Peyer's patch (tissue), 4 donors: ENCODE data around the gene FAM120A. TPM values are rescaled to one million over a fixed set of nuclear protein-coding genes. Genes with fewer than 3 reads are reported as not detected.

Experiments used
- DNase-seq, 3 donors: peaks; one replicate each; pipeline ENCODE4 v3.0.0-alpha.2; 2017 to 2019
- H3K27ac ChIP-seq, 4 donors: fragments of 200-600 bp; sonication (generic); one replicate each; pipeline ENCODE4 v1.5.1; 2016 to 2019
- H3K27me3 ChIP-seq, 2 donors: fragments of 200-600 bp; sonication (generic); one replicate each; pipeline ENCODE4 v1.5.1; 2019
- H3K36me3 ChIP-seq, 3 donors: fragments of 200-600 bp; sonication (generic); one replicate each; pipeline ENCODE4 v1.5.1; 2016 to 2019
- H3K4me1 ChIP-seq, 4 donors: fragments of 200-600 bp; sonication (generic); one replicate each; pipeline ENCODE4 v1.5.1; 2016 to 2019
- H3K4me3 ChIP-seq, 4 donors: fragments of 200-600 bp; sonication (generic); 1 replicate in 3 of 4; 2 replicates in 1 of 4; pipeline ENCODE4 v1.5.1; 2016 to 2019; ENCODE audit warnings: mild to moderate bottlenecking in 1 of 4
- H3K9me3 ChIP-seq, 4 donors: fragments of 200-600 bp; sonication (generic); one replicate each; pipeline ENCODE4 v1.5.1; 2016 to 2019; ENCODE audit warnings: mild to moderate bottlenecking in 1 of 4
- POLR2A ChIP-seq, 2 donors: fragments of 450-650 bp; IDR thresholded peaks; one replicate each; pipeline ENCODE4 v1.5.1; 2017; ENCODE audit warnings: antibody characterized with exemption in 2 of 2, mild to moderate bottlenecking in 2 of 2, moderate library complexity in 2 of 2
- total RNA-seq, 4 donors: library from RNA; depleted of rRNA; stranded (reverse); fragments of >200 nt; gene quantifications; one replicate each; pipeline ENCODE4 v1.1.0, GENCODE V29; 2016
- TF ChIP-seq, protein P1 (sequence below), 6 experiments: fragments of 450-650 bp in 4 of 6; fragments of 200-600 bp in 2 of 6; sonication (generic) in 1 of 6; IDR thresholded peaks; one replicate each; pipeline ENCODE4 v1.5.1; 2017 to 2019; ENCODE audit warnings: antibody characterized with exemption in 6 of 6, mild to moderate bottlenecking in 3 of 6, moderate library complexity in 1 of 6

Gene FAM120A
- total RNA-seq, 4 donors from 2014 or later: 128 to 159 (median 136) TPM

- peaks cover 0 to 9% (median 3%) of the 10 kb centered on the region in 4 donors for H3K4me1 ChIP-seq
- H3K27ac ChIP-seq: no peak overlapping the region
- no peak overlapping the region for H3K4me3 ChIP-seq
- no peak for TF ChIP-seq POLR2A (IDR thresholded peaks at IDR 0.05)
- TF ChIP-seq, protein P1, sequence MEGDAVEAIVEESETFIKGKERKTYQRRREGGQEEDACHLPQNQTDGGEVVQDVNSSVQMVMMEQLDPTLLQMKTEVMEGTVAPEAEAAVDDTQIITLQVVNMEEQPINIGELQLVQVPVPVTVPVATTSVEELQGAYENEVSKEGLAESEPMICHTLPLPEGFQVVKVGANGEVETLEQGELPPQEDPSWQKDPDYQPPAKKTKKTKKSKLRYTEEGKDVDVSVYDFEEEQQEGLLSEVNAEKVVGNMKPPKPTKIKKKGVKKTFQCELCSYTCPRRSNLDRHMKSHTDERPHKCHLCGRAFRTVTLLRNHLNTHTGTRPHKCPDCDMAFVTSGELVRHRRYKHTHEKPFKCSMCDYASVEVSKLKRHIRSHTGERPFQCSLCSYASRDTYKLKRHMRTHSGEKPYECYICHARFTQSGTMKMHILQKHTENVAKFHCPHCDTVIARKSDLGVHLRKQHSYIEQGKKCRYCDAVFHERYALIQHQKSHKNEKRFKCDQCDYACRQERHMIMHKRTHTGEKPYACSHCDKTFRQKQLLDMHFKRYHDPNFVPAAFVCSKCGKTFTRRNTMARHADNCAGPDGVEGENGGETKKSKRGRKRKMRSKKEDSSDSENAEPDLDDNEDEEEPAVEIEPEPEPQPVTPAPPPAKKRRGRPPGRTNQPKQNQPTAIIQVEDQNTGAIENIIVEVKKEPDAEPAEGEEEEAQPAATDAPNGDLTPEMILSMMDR (IDR thresholded peaks at IDR 0.05): no peak
- H3K9me3 ChIP-seq: no peaks in the 10 kb centered on the region
- no peaks in the 10 kb centered on the region for H3K27me3 ChIP-seq
- H3K36me3 ChIP-seq: peaks cover 0 to 43% (median 0%) of the 10 kb centered on the region in 3 donors
- no peak for DNase-seq
These were observed 113.6 kb downstream of the FAM120A start for GRCh38 chr9:93565089-93565488.

GRCh38 chr9:93566408-93567270, 115.2 kb downstream of the FAM120A start:
- peak; percentile 83 to 95 for TF ChIP-seq POLR2A (IDR thresholded peaks at IDR 0.05)
- TF ChIP-seq, protein P1 (IDR thresholded peaks at IDR 0.05): peak; percentile 96 to 98 (median 98)
- H3K36me3 ChIP-seq: peaks cover 0 to 35% (median 0%) of the 10 kb centered on the region in 3 donors
- H3K9me3 ChIP-seq: no peaks in the 10 kb centered on the region
- H3K27me3 ChIP-seq: no peaks in the 10 kb centered on the region
- H3K4me1 ChIP-seq: peaks cover 0 to 9% (median 3%) of the 10 kb centered on the region in 4 donors
- peak overlapping the region; percentile 91 to 94 (median 92) for H3K27ac ChIP-seq
- DNase-seq: peak; percentile 96 to 100 (median 99)
- H3K4me3 ChIP-seq: peak overlapping the region; percentile 50 to 69 (median 56)

DNA sequence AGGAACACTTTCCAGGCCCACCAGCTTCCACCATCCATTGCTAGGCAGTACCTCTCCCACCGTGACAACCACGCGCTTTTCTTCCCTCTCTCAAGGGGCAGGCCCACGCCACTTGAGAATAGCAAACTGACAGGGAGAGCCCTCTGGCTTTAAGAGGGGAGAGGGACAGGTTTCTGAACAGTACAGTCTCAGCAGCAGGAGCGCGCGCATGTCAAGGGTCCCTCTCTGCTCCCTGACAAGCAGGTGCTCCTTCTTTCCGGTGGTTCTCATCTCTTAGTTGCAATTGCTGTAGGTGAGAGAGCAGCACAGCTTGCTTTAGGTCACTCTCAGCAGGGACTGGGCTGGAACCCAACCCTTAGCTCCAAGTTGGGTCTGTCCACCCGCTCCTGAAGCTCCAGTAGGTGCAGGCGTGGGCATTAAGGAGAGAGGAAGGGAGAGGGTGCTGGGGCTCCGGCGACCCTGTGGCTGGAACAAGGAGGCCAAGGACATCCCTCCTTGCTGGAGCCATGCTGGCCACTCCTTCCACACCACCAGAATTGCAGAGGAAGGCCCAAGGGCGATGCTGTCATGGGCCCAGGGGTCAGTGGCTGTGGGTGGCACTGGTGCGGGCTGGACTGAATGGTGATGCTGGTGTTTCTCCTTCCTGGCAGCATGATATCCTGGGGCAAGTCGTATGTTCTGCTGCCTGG, 115.9 kb downstream of the FAM120A start:
- peaks cover 0 to 27% (median 0%) of the 10 kb centered on the region in 3 donors for H3K36me3 ChIP-seq
- no peaks in the 10 kb centered on the region for H3K9me3 ChIP-seq
- TF ChIP-seq POLR2A (IDR thresholded peaks at IDR 0.05): no peak
- TF ChIP-seq, protein P1 (IDR thresholded peaks at IDR 0.05): no peak
- H3K4me1 ChIP-seq: peaks cover 0 to 9% (median 3%) of the 10 kb centered on the region in 4 donors
- H3K4me3 ChIP-seq: peak overlapping the region; percentile 50 to 69 (median 56)
- no peaks in the 10 kb centered on the region for H3K27me3 ChIP-seq
- peak in 2 of 3 donors; percentile 46 to 47 for DNase-seq
- H3K27ac ChIP-seq: peak overlapping the region; percentile 91 to 94 (median 92)

- no peaks in the 10 kb centered on the region for H3K27me3 ChIP-seq
- peaks cover 0 to 20% (median 0%) of the 10 kb centered on the region in 3 donors for H3K36me3 ChIP-seq
- TF ChIP-seq, protein P1 (IDR thresholded peaks at IDR 0.05): no peak
- TF ChIP-seq POLR2A (IDR thresholded peaks at IDR 0.05): no peak
- no peak overlapping the region for H3K4me3 ChIP-seq
- no peak overlapping the region for H3K27ac ChIP-seq
- H3K9me3 ChIP-seq: no peaks in the 10 kb centered on the region
- DNase-seq: peak in 1 of 3 donors; percentile 35
- peaks cover 0 to 9% (median 3%) of the 10 kb centered on the region in 4 donors for H3K4me1 ChIP-seq
These were observed 116.7 kb downstream of the FAM120A start for GRCh38 chr9:93568169-93568568.

GRCh38 chr9:93569621-93570174, 118.2 kb downstream of the FAM120A start:
- Histone ChIP-seq H3K9me3 (no peaks in the 10 kb centered on the region), H3K4me1 (peaks cover 0 to 15% (median 3%) of the 10 kb centered on the region in 4 donors), H3K36me3 (peaks cover 0 to 4% (median 0%) of the 10 kb centered on the region in 3 donors), H3K27ac (no peak overlapping the region), H3K4me3 (no peak overlapping the region), H3K27me3 (no peaks in the 10 kb centered on the region)
- TF ChIP-seq, protein P1 (IDR thresholded peaks at IDR 0.05): no peak
- TF ChIP-seq POLR2A (IDR thresholded peaks at IDR 0.05): no peak
- peak in 1 of 3 donors; percentile 27 for DNase-seq
